ENCODE results near the gene LRRC1.

DNA sequence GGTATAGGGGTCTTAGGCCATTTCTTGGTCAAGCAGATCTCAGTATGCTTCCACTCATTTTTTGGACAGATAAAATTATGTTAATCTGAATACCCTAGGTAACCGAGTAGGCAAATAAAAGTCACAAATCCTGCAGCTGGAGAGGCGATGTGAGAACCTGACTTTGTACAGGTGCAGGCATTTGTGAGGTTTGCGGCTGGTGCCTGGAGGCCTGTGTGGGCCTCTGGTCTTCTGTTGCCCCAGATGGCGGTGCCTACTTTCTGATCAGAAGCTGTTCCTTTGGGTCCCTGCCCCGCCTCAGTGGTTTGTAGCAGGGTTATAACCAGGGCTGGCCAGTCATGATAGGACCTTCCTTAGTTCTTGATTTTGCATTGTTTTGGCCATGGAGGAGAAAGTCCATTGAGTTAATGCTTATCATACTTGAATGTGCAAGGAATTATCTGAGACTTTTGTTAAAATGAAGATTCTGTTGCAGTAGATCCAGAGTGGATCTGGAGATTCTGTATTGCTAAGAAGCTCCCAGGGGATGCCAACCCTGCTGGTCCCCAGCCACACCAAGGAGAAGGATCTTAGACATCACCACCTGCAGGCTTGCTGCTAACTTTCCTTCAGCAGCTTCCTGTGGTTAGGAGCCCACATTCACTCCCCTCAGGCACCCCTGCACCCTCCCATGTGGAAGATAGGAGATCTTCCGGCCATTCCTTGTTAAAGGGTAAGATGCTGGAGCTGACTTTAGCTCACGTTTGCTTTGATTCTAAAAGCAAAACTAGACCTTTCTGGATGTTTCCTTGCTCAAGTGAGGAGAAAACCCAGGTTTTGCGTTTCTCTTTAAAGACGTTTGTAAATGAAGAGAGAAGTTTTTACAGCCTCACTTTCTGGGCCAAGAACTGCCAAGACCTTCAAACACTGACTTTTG is 50.7 kb downstream of the LRRC1 start:
- TF ChIP-seq, protein P1, sequence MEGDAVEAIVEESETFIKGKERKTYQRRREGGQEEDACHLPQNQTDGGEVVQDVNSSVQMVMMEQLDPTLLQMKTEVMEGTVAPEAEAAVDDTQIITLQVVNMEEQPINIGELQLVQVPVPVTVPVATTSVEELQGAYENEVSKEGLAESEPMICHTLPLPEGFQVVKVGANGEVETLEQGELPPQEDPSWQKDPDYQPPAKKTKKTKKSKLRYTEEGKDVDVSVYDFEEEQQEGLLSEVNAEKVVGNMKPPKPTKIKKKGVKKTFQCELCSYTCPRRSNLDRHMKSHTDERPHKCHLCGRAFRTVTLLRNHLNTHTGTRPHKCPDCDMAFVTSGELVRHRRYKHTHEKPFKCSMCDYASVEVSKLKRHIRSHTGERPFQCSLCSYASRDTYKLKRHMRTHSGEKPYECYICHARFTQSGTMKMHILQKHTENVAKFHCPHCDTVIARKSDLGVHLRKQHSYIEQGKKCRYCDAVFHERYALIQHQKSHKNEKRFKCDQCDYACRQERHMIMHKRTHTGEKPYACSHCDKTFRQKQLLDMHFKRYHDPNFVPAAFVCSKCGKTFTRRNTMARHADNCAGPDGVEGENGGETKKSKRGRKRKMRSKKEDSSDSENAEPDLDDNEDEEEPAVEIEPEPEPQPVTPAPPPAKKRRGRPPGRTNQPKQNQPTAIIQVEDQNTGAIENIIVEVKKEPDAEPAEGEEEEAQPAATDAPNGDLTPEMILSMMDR (IDR thresholded peaks at IDR 0.05), result no peak
- TF ChIP-seq POLR2A (IDR thresholded peaks at IDR 0.05), result no peak

Data from thyroid gland (tissue), 4 donors.